Uterus (tissue), 4 donors: ENCODE data around the gene C6orf58. TPM values are rescaled to one million over a fixed set of nuclear protein-coding genes. Genes with fewer than 3 reads are reported as not detected.

Source experiments
- DNase-seq, 2 donors: peaks; one replicate each; pipeline ENCODE4 v3.0.0-alpha.2; 2019 to 2020
- H3K27ac ChIP-seq, 2 donors: fragments of 200-600 bp; sonication (generic); 1 replicate in 1 of 2; 2 replicates in 1 of 2; pipeline ENCODE4 v1.5.1; 2016 to 2018
- H3K27me3 ChIP-seq, 2 donors: fragments of 200-600 bp; sonication (generic); one replicate each; pipeline ENCODE4 v1.5.1; 2018 to 2019; ENCODE audit warnings: control low read depth in 1 of 2
- H3K36me3 ChIP-seq, 2 donors: fragments of 200-600 bp; sonication (generic); one replicate each; pipeline ENCODE4 v1.5.1; 2019; ENCODE audit warnings: control low read depth in 1 of 2
- H3K4me1 ChIP-seq, 2 donors: fragments of 200-600 bp; sonication (generic); one replicate each; pipeline ENCODE4 v1.5.1; 2018 to 2019; ENCODE audit warnings: control low read depth in 1 of 2
- H3K4me3 ChIP-seq, 2 donors: fragments of 200-600 bp; sonication (generic); 1 replicate in 1 of 2; 2 replicates in 1 of 2; pipeline ENCODE4 v1.5.1; 2018 to 2019; ENCODE audit warnings: mild to moderate bottlenecking in 1 of 2
- H3K9me3 ChIP-seq, 2 donors: fragments of 200-600 bp; sonication (generic); one replicate each; pipeline ENCODE4 v1.5.1; 2019; ENCODE audit warnings: control low read depth in 1 of 2
- CTCF ChIP-seq, 4 experiments: fragments of 200-600 bp in 2 of 4; fragments of 450-650 bp in 2 of 4; sonication (generic) in 2 of 4; IDR thresholded peaks; one replicate each; pipeline ENCODE4 v1.5.1; 2016 to 2019; ENCODE audit warnings: antibody characterized with exemption in 4 of 4, mild to moderate bottlenecking in 2 of 4, moderate library complexity in 1 of 4
- POLR2A ChIP-seq, 2 donors: fragments of 450-650 bp; IDR thresholded peaks; one replicate each; pipeline ENCODE4 v1.6.1; 2016; ENCODE audit warnings: antibody characterized with exemption in 2 of 2, mild to moderate bottlenecking in 1 of 2, moderate library complexity in 1 of 2
- intact Hi-C: fragments of 100-400 bp; cut with DNase I; formaldehyde crosslinking; loops from one replicate; pipeline ENCODE4 v1.15.1; 2023; ENCODE audit warnings: low total_unique reads
- total RNA-seq, 4 donors: library from RNA; depleted of rRNA in 3 of 4; stranded (reverse); fragments of >200 nt in 3 of 4; gene quantifications; one replicate each; pipeline versions ENCODE4 v1.1.0 to v1.2.4, GENCODE V29; 2014 to 2023
- donor health status: DM: yes; HTN: yes; CAD: no.

Gene C6orf58
- total RNA-seq, 4 donors from 2014 or later, result 0.28 TPM; not detected in 3

DNA sequence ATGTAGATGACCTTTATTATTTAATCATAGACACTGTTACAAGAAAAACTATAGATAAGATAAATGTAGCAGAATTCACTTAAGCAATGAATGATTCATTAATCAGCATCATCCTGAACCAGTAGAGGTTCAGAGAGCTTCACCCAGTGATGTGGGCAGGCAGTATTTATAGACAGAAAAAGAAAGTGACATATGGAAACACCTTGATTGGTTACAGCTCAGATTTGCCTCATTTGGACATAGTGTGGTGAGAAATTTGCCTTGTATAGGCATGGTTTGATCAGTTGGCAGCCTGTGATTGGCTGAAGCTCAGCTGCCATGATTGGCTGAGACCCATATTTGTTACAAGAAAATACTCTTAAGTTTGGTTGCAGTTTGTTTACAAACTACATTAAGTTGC, 4.6 kb downstream of the C6orf58 start:
- Histone ChIP-seq H3K4me1 (no peaks in the 10 kb centered on the region), H3K27me3 (no peaks in the 10 kb centered on the region), H3K9me3 (no peaks in the 10 kb centered on the region), H3K4me3 (no peak overlapping the region), H3K36me3 (no peaks in the 10 kb centered on the region), H3K27ac (no peak overlapping the region)
- intact Hi-C loops, result no loop called here
- TF ChIP-seq POLR2A (IDR thresholded peaks at IDR 0.05) (no peak), CTCF (IDR thresholded peaks at IDR 0.05) (no peak)
- DNase-seq, result no peak

- H3K4me1 ChIP-seq, result no peaks in the 10 kb centered on the region
- H3K27me3 ChIP-seq, result no peaks in the 10 kb centered on the region
- no peaks in the 10 kb centered on the region for H3K36me3 ChIP-seq
- H3K27ac ChIP-seq, result no peak overlapping the region
- DNase-seq, result no peak
- no peaks in the 10 kb centered on the region for H3K9me3 ChIP-seq
- intact Hi-C loops, result no loop called here
- H3K4me3 ChIP-seq, result no peak overlapping the region
- TF ChIP-seq POLR2A (IDR thresholded peaks at IDR 0.05), result no peak
- TF ChIP-seq CTCF (IDR thresholded peaks at IDR 0.05), result no peak
These were observed 5.9 kb downstream of the C6orf58 start for GRCh38 chr6:127582777-127583462.

DNA sequence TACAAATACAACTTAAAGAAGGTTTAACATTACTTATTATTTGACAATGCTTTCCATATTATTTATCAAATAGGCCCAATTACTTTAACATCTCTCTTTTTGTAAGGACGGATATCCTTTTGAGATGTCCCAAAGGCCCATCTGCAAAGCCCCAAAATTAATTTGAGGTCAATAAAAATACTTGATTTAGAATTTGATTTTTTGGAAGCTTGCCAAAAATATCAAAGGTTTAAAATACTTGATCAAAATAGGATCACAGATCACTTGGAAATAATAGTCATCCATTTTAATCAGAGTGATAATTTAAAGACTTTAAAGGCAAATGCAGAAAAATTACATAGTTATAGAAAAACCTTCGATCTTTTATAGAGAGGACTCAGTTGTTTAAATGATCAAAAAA, 8.1 kb downstream of the C6orf58 start:
- TF ChIP-seq CTCF (IDR thresholded peaks at IDR 0.05) (no peak), POLR2A (IDR thresholded peaks at IDR 0.05) (no peak)
- H3K27ac ChIP-seq, result no peak overlapping the region
- H3K4me3 ChIP-seq, result no peak overlapping the region
- H3K36me3 ChIP-seq, result no peaks in the 10 kb centered on the region
- no peak for DNase-seq
- intact Hi-C loops, result no loop called here
- H3K27me3 ChIP-seq, result no peaks in the 10 kb centered on the region
- H3K4me1 ChIP-seq, result no peaks in the 10 kb centered on the region
- H3K9me3 ChIP-seq, result no peaks in the 10 kb centered on the region

GRCh38 chr6:127586372-127586771, 9.4 kb downstream of the C6orf58 start:
- no peak for TF ChIP-seq CTCF (IDR thresholded peaks at IDR 0.05)
- no peak for TF ChIP-seq POLR2A (IDR thresholded peaks at IDR 0.05)
- intact Hi-C loops, result no loop called here

GRCh38 chr6:127587875-127588274, 10.9 kb downstream of the C6orf58 start:
- Histone ChIP-seq H3K27ac (no peak overlapping the region), H3K27me3 (no peaks in the 10 kb centered on the region), H3K4me1 (no peaks in the 10 kb centered on the region), H3K4me3 (no peak overlapping the region), H3K9me3 (no peaks in the 10 kb centered on the region), H3K36me3 (no peaks in the 10 kb centered on the region)
- intact Hi-C loops, result no loop called here
- DNase-seq, result no peak
- TF ChIP-seq POLR2A (IDR thresholded peaks at IDR 0.05), result no peak

More at GRCh38 chr6:127586372-127586771, 9.4 kb downstream of the C6orf58 start:
- DNase-seq, result no peak
- Histone ChIP-seq H3K9me3 (no peaks in the 10 kb centered on the region), H3K36me3 (no peaks in the 10 kb centered on the region), H3K27me3 (no peaks in the 10 kb centered on the region), H3K27ac (no peak overlapping the region), H3K4me3 (no peak overlapping the region), H3K4me1 (no peaks in the 10 kb centered on the region)
